SK-N-SH (cell line): ENCODE measurements around the gene PIGW. TPM values are rescaled to one million over a fixed set of nuclear protein-coding genes. Genes with fewer than 3 reads are reported as not detected.

Experiments used
- CTCF ChIA-PET: fragments of 300-600, 350-600 bp; formaldehyde crosslinking; extraction: SDS; loops from one replicate; lab custom pipeline; 2021; lab: Yijun Ruan, JAX
- POLR2A ChIA-PET: fragments of 350-600 bp; sonication (Branson Sonifier 250); formaldehyde crosslinking; extraction: SDS; loops from one replicate; lab custom pipeline; 2020; ENCODE audit warnings: antibody characterized with exemption, inconsistent platforms; lab: Yijun Ruan, JAX
- DNase-seq: peaks from one replicate; pipeline ENCODE4 v3.0.0; 2012
- H2AFZ ChIP-seq: fragments of 200-600 bp; sonication (generic); 2 replicates; pipeline ENCODE4 v1.8.1; 2016; ENCODE audit warnings: antibody characterized with exemption, mild to moderate bottlenecking, low read depth
- H3F3A ChIP-seq: fragments of 200-600 bp; sonication (generic); replicated peaks from 2 replicates; pipeline ENCODE3; 2016; ENCODE audit warnings: antibody characterized with exemption, mild to moderate bottlenecking; ENCODE audit not compliant: insufficient read depth
- H3K27ac ChIP-seq, 2 experiments: fragments of 200-500 bp in 1 of 2; fragments of 200-600 bp in 1 of 2; sonication (Bioruptor generic) in 1 of 2; sonication (generic), shearing (Covaris generic) in 1 of 2; 2 replicates each; pipeline versions ENCODE4 v1.5.1 to v1.6.1; 2014 to 2016; ENCODE audit warnings: low read depth in 2 of 2, inconsistent platforms in 1 of 2, low read length in 1 of 2, mild to moderate bottlenecking in 1 of 2, mixed read lengths in 1 of 2
- H3K27me3 ChIP-seq: fragments of 200-600 bp; sonication (generic), shearing (Covaris generic); 2 replicates; pipeline ENCODE4 v1.6.1; 2016; ENCODE audit warnings: mixed run types; ENCODE audit not compliant: insufficient read depth
- H3K36me3 ChIP-seq, 2 experiments: fragments of 200-500 bp in 1 of 2; fragments of 200-600 bp in 1 of 2; sonication (Bioruptor generic) in 1 of 2; sonication (generic) in 1 of 2; replicated peaks in 1 of 2; 2 replicates each; pipeline versions ENCODE3 to v1.5.1; 2014 to 2016; ENCODE audit warnings: low read length in 1 of 2, mild to moderate bottlenecking in 1 of 2; ENCODE audit not compliant: insufficient read depth in 2 of 2, control insufficient read depth in 1 of 2
- H3K4me1 ChIP-seq, 2 experiments: fragments of 200-500 bp in 1 of 2; fragments of 200-600 bp in 1 of 2; sonication (Bioruptor generic) in 1 of 2; sonication (generic), shearing (Covaris generic) in 1 of 2; 2 replicates each; pipeline versions ENCODE4 v1.5.1 to v1.6.1; 2014 to 2016; ENCODE audit warnings: low read depth in 1 of 2, low read length in 1 of 2, mixed run types in 1 of 2; ENCODE audit not compliant: insufficient read depth in 2 of 2, control insufficient read depth in 1 of 2
- H3K4me2 ChIP-seq: fragments of 200-600 bp; sonication (generic), shearing (Covaris generic); 2 replicates; pipeline ENCODE4 v1.6.1; 2017; ENCODE audit warnings: mixed run types
- H3K4me3 ChIP-seq, 2 experiments: fragments of 200-500 bp in 1 of 2; fragments of 200-600 bp in 1 of 2; sonication (Bioruptor generic) in 1 of 2; sonication (generic), shearing (Covaris generic) in 1 of 2; 2 replicates each; pipeline versions ENCODE4 v1.5.1 to v1.8.1; 2014 to 2016; ENCODE audit warnings: low read depth in 2 of 2, inconsistent platforms in 1 of 2, low read length in 1 of 2, mild to moderate bottlenecking in 1 of 2, mixed read lengths in 1 of 2, moderate library complexity in 1 of 2
- H3K79me2 ChIP-seq: fragments of 200-600 bp; sonication (generic); 2 replicates; pipeline ENCODE4 v1.8.1; 2017; ENCODE audit warnings: mild to moderate bottlenecking; ENCODE audit not compliant: insufficient read depth
- H3K9ac ChIP-seq: fragments of 200-600 bp; sonication (generic); 2 replicates; pipeline ENCODE4 v1.6.1; 2017; ENCODE audit warnings: mixed run types
- H3K9me2 ChIP-seq: fragments of 200-600 bp; sonication (generic); 2 replicates; pipeline ENCODE4 v1.6.1; 2017; ENCODE audit warnings: mixed run types
- H3K9me3 ChIP-seq: fragments of 200-600 bp; sonication (generic); 2 replicates; pipeline ENCODE4 v1.6.1; 2017; ENCODE audit warnings: mixed run types, mild to moderate bottlenecking, moderate library complexity
- H4K20me1 ChIP-seq: fragments of 200-600 bp; sonication (generic); 2 replicates; pipeline ENCODE4 v1.6.1; 2017; ENCODE audit warnings: mild to moderate bottlenecking, mixed run types; ENCODE audit not compliant: insufficient read depth
- CTCF ChIP-seq: fragments of 200-600 bp; sonication (generic); IDR thresholded peaks from 2 replicates; pipeline ENCODE4 v1.6.1; 2017; ENCODE audit warnings: antibody characterized with exemption, mild to moderate bottlenecking, moderate library complexity
- EZH2phosphoT487 ChIP-seq: fragments of 200-600 bp; sonication (generic); IDR thresholded peaks from 2 replicates; pipeline ENCODE4 v1.6.1; 2017; ENCODE audit warnings: low read depth, mixed run types, mild to moderate bottlenecking, antibody characterized with exemption, moderate library complexity, borderline replicate concordance
- FOSL2 ChIP-seq: IDR thresholded peaks from 2 replicates; pipeline ENCODE4 v1.4.0; 2012; ENCODE audit warnings: low read depth, mild to moderate bottlenecking, moderate library complexity, borderline replicate concordance
- GABPA ChIP-seq: IDR thresholded peaks from 2 replicates; pipeline ENCODE4 v1.4.0; 2012; ENCODE audit warnings: low read depth, mild to moderate bottlenecking
- JUND ChIP-seq: IDR thresholded peaks from 2 replicates; pipeline ENCODE4 v1.4.0; 2012
- MAX ChIP-seq: IDR thresholded peaks from 2 replicates; pipeline ENCODE4 v1.4.0; 2012; ENCODE audit warnings: low read depth
- MEF2A ChIP-seq: IDR thresholded peaks from 2 replicates; pipeline ENCODE4 v1.4.0; 2012; ENCODE audit warnings: low read depth, borderline replicate concordance
- MXI1 ChIP-seq: IDR thresholded peaks from 2 replicates; pipeline ENCODE4 v1.6.1; 2012; ENCODE audit warnings: mild to moderate bottlenecking, low read depth, low read length, improper control_type of control experiment
- NFIC ChIP-seq: IDR thresholded peaks from 2 replicates; pipeline ENCODE4 v1.4.0; 2012; ENCODE audit warnings: borderline replicate concordance
- RCOR1 ChIP-seq: fragments of 150-350 bp; IDR thresholded peaks from 2 replicates; pipeline ENCODE4 v1.6.1; 2017; ENCODE audit warnings: antibody characterized with exemption, low read length
- REST ChIP-seq: IDR thresholded peaks from 2 replicates; pipeline ENCODE4 v1.6.1; 2012; ENCODE audit warnings: mild to moderate bottlenecking, low read depth, low read length, moderate library complexity
- TAF1 ChIP-seq: IDR thresholded peaks from 2 replicates; pipeline ENCODE4 v1.6.1; 2012; ENCODE audit warnings: low read depth, mild to moderate bottlenecking, low read length, moderate library complexity, borderline replicate concordance
- USF2 ChIP-seq: fragments of 150-350 bp; IDR thresholded peaks from 2 replicates; pipeline ENCODE4 v1.6.1; 2017; ENCODE audit warnings: antibody characterized with exemption, low read length, low read depth, borderline replicate concordance
- YY1 ChIP-seq: IDR thresholded peaks from 2 replicates; pipeline ENCODE4 v1.4.0; 2012; ENCODE audit warnings: low read depth, mild to moderate bottlenecking
- ZBTB33 ChIP-seq: IDR thresholded peaks from 2 replicates; pipeline ENCODE4 v1.4.0; 2012; ENCODE audit warnings: low read depth, borderline replicate concordance
- whole genome bisulfite sequencing: methylation state at CpG from one replicate; pipeline ENCODE4 v1.1.6; 2017; ENCODE audit warnings: low lambda C conversion rate; 5-methylcytosine and 5-hydroxymethylcytosine counted together
- polyA plus RNA-seq, 3 experiments: library from polyadenylated mRNA; depleted of rRNA; stranded (reverse); fragments of >200 nt; gene quantifications; 2 replicates each; pipeline ENCODE4 v1.2.3, GENCODE V29; 2012

Gene PIGW
- polyA plus RNA-seq, 1 of the 3 experiments (the other 2 are of a cell fraction): 10.1 TPM

GRCh38 chr17:36503456-36504155 is 31.2 kb upstream of the PIGW start:
- peaks cover 20 to 43% of the 10 kb centered on the region in 2 experiments for H3K36me3 ChIP-seq

GRCh38 chr17:36504156-36504545 is 30.6 kb upstream of the PIGW start:
- WGBS: 100% methylated on average over 2 of the region's 5 CpGs
- Histone ChIP-seq H3K27me3 (no peaks in the 10 kb centered on the region), H3K27ac (no peak overlapping the region), H3K4me2 (no peak overlapping the region), H3K36me3 (peaks cover 17 to 40% of the 10 kb centered on the region in 2 experiments), H3K9me2 (no peaks in the 10 kb centered on the region), H3K79me2 (no peaks in the 10 kb centered on the region), H3K9ac (no peak overlapping the region), H3K9me3 (no peaks in the 10 kb centered on the region), H3F3A (no peaks in the 10 kb centered on the region), H2AFZ (no peak overlapping the region), H3K4me3 (no peak overlapping the region), H4K20me1 (no peaks in the 10 kb centered on the region), H3K4me1 (peaks cover 0 to 5% of the 10 kb centered on the region in 2 experiments; a peak in 1 of 4 replicates)
- DNase-seq: no peak
- TF ChIP-seq ZBTB33 (no peak), RCOR1 (no peak), TAF1 (no peak), REST (no peak), YY1 (no peak), FOSL2 (no peak), NFIC (no peak), JUND (no peak), MAX (no peak), CTCF (no peak), MEF2A (no peak), EZH2phosphoT487 (no peak), GABPA (no peak), USF2 (no peak)
- ChIA-PET POLR2A (no interaction called here), CTCF (no interaction called here)

More at GRCh38 chr17:36503456-36504155, 31.2 kb upstream of the PIGW start:
- H4K20me1 ChIP-seq: no peaks in the 10 kb centered on the region
- no peak overlapping the region for H3K4me3 ChIP-seq
- H3K9ac ChIP-seq: no peak overlapping the region
- 93% methylated on average over 5 of the region's 7 CpGs for WGBS
- H3K4me2 ChIP-seq: no peak overlapping the region
- no peak overlapping the region for H3K27ac ChIP-seq
- H2AFZ ChIP-seq: no peak overlapping the region
- DNase-seq: no peak
- no peaks in the 10 kb centered on the region for H3K9me2 ChIP-seq
- CTCF ChIA-PET: no interaction called here
- H3K27me3 ChIP-seq: no peaks in the 10 kb centered on the region
- H3F3A ChIP-seq: no peaks in the 10 kb centered on the region
- peaks cover 0 to 11% of the 10 kb centered on the region in 2 experiments; a peak in 1 of 4 replicates for H3K4me1 ChIP-seq
- TF ChIP-seq MXI1 (no peak), USF2 (no peak)
- POLR2A ChIA-PET: no interaction called here
- H3K79me2 ChIP-seq: no peaks in the 10 kb centered on the region
- no peaks in the 10 kb centered on the region for H3K9me3 ChIP-seq
